HepG2 (cell line): ENCODE measurements around the gene BRINP1. TPM values are rescaled to one million over a fixed set of nuclear protein-coding genes. Genes with fewer than 3 reads are reported as not detected.

Experiments
- IRX3 ChIP-seq: sonication (generic); formaldehyde crosslinking; IDR thresholded peaks from 2 replicates; pipeline ENCODE4 v1.8.1; 2023; ENCODE audit warnings: mild to moderate bottlenecking, low read depth, missing genetic modification reagents, borderline replicate concordance
- MYC ChIP-seq: sonication (generic); formaldehyde crosslinking; IDR thresholded peaks from 2 replicates; pipeline ENCODE4 v1.9.0; 2021; ENCODE audit warnings: missing genetic modification reagents, borderline replicate concordance
- SALL1 ChIP-seq: sonication (generic); formaldehyde crosslinking; IDR thresholded peaks from 2 replicates; pipeline ENCODE4 v1.8.0; 2022; ENCODE audit warnings: mild to moderate bottlenecking, missing genetic modification reagents
- polyA plus RNA-seq, 8 experiments: library from polyadenylated mRNA; depleted of rRNA in 3 of 8; stranded (reverse) in 7 of 8; unstranded in 1 of 8; fragments of >200 nt; fragmentation: Illumina TruSeq in 4 of 8; extraction: Trizol in 4 of 8; gene quantifications; 2 replicates each; pipeline versions ENCODE4 v1.2.1 to v1.2.3, GENCODE V29; 2011 to 2016; ENCODE audit warnings: low read depth in 4 of 8, missing spikeins in 1 of 8, mixed read lengths in 1 of 8; ENCODE audit not compliant: insufficient read depth in 1 of 8
- total RNA-seq, 5 experiments: library from RNA; depleted of rRNA; stranded (reverse); fragments of >200 nt; fragmentation: Illumina TruSeq; extraction: Trizol; gene quantifications; 2 replicates each; pipeline ENCODE4 v1.2.3, GENCODE V29; 2016; ENCODE audit warnings: low read depth in 1 of 5
- TF ChIP-seq, protein P1 (sequence below), 2 experiments: fragments of 450-650 bp in 1 of 2; sonication (generic) in 1 of 2; formaldehyde crosslinking; IDR thresholded peaks; 2 replicates each; pipeline versions ENCODE4 v1.5.0 to v1.8.0; 2020 to 2022; ENCODE audit warnings: mild to moderate bottlenecking in 1 of 2, missing genetic modification reagents in 1 of 2
- TF ChIP-seq, protein P2 (sequence below): sonication (generic); formaldehyde crosslinking; IDR thresholded peaks from 2 replicates; pipeline ENCODE4 v1.5.1; 2020; ENCODE audit warnings: mild to moderate bottlenecking, missing genetic modification reagents, moderate library complexity
- TF ChIP-seq, protein P3 (sequence below): sonication (generic); formaldehyde crosslinking; IDR thresholded peaks from 2 replicates; pipeline ENCODE4 v1.4.0; 2020; ENCODE audit warnings: mild to moderate bottlenecking, missing genetic modification reagents
- TF ChIP-seq, protein P4 (sequence below): IDR thresholded peaks from 2 replicates; pipeline ENCODE4 v1.6.1; 2016; ENCODE audit warnings: missing compliant biosample characterization, missing genetic modification reagents, borderline replicate concordance
- TF ChIP-seq, protein P5 (sequence below): IDR thresholded peaks from 2 replicates; pipeline ENCODE4 v1.6.1; 2018; ENCODE audit warnings: missing genetic modification reagents, mild to moderate bottlenecking, missing compliant biosample characterization
- TF ChIP-seq, protein P6 (sequence below): sonication (generic); formaldehyde crosslinking; IDR thresholded peaks from 2 replicates; pipeline ENCODE4 v1.5.0; 2020; ENCODE audit warnings: mild to moderate bottlenecking, missing genetic modification reagents

Gene BRINP1
- total and polyA plus RNA-seq, 2 of the 13 experiments (the other 11 are each of a cell fraction or from before 2014, with no cell fraction given), result not detected

DNA sequence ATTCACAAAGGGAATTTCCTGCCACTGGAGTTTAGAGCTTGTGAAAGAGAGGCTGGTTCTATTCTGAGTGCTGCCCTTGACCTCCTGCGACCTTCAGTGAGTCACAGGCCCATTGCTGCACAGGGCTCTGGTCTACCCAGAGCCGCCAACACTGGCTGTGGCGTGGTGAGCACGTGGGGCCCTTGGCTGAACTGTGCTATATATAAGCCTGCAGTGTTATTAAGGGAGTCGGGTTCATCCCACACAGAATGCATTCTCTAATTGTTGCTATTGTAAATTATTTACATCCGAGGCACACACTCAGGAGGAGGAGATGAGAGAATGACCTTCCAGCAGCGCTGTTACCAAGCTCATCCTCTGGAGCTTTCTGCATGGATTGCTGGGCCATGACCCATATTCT, 47.1 kb downstream of the BRINP1 start (continued):
- no peak for TF ChIP-seq IRX3
- TF ChIP-seq, protein P1, sequence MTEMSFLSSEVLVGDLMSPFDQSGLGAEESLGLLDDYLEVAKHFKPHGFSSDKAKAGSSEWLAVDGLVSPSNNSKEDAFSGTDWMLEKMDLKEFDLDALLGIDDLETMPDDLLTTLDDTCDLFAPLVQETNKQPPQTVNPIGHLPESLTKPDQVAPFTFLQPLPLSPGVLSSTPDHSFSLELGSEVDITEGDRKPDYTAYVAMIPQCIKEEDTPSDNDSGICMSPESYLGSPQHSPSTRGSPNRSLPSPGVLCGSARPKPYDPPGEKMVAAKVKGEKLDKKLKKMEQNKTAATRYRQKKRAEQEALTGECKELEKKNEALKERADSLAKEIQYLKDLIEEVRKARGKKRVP (CRISPR knock-in tag; IDR thresholded peaks at IDR 0.05), result peak in 1 of 2 experiments; percentile 33; a peak in 1 of 4 replicates
- TF ChIP-seq, protein P2, sequence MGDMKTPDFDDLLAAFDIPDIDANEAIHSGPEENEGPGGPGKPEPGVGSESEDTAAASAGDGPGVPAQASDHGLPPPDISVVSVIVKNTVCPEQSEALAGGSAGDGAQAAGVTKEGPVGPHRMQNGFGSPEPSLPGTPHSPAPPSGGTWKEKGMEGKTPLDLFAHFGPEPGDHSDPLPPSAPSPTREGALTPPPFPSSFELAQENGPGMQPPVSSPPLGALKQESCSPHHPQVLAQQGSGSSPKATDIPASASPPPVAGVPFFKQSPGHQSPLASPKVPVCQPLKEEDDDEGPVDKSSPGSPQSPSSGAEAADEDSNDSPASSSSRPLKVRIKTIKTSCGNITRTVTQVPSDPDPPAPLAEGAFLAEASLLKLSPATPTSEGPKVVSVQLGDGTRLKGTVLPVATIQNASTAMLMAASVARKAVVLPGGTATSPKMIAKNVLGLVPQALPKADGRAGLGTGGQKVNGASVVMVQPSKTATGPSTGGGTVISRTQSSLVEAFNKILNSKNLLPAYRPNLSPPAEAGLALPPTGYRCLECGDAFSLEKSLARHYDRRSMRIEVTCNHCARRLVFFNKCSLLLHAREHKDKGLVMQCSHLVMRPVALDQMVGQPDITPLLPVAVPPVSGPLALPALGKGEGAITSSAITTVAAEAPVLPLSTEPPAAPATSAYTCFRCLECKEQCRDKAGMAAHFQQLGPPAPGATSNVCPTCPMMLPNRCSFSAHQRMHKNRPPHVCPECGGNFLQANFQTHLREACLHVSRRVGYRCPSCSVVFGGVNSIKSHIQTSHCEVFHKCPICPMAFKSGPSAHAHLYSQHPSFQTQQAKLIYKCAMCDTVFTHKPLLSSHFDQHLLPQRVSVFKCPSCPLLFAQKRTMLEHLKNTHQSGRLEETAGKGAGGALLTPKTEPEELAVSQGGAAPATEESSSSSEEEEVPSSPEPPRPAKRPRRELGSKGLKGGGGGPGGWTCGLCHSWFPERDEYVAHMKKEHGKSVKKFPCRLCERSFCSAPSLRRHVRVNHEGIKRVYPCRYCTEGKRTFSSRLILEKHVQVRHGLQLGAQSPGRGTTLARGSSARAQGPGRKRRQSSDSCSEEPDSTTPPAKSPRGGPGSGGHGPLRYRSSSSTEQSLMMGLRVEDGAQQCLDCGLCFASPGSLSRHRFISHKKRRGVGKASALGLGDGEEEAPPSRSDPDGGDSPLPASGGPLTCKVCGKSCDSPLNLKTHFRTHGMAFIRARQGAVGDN (CRISPR knock-in tag), result peak; percentile 74
- TF ChIP-seq, protein P3, sequence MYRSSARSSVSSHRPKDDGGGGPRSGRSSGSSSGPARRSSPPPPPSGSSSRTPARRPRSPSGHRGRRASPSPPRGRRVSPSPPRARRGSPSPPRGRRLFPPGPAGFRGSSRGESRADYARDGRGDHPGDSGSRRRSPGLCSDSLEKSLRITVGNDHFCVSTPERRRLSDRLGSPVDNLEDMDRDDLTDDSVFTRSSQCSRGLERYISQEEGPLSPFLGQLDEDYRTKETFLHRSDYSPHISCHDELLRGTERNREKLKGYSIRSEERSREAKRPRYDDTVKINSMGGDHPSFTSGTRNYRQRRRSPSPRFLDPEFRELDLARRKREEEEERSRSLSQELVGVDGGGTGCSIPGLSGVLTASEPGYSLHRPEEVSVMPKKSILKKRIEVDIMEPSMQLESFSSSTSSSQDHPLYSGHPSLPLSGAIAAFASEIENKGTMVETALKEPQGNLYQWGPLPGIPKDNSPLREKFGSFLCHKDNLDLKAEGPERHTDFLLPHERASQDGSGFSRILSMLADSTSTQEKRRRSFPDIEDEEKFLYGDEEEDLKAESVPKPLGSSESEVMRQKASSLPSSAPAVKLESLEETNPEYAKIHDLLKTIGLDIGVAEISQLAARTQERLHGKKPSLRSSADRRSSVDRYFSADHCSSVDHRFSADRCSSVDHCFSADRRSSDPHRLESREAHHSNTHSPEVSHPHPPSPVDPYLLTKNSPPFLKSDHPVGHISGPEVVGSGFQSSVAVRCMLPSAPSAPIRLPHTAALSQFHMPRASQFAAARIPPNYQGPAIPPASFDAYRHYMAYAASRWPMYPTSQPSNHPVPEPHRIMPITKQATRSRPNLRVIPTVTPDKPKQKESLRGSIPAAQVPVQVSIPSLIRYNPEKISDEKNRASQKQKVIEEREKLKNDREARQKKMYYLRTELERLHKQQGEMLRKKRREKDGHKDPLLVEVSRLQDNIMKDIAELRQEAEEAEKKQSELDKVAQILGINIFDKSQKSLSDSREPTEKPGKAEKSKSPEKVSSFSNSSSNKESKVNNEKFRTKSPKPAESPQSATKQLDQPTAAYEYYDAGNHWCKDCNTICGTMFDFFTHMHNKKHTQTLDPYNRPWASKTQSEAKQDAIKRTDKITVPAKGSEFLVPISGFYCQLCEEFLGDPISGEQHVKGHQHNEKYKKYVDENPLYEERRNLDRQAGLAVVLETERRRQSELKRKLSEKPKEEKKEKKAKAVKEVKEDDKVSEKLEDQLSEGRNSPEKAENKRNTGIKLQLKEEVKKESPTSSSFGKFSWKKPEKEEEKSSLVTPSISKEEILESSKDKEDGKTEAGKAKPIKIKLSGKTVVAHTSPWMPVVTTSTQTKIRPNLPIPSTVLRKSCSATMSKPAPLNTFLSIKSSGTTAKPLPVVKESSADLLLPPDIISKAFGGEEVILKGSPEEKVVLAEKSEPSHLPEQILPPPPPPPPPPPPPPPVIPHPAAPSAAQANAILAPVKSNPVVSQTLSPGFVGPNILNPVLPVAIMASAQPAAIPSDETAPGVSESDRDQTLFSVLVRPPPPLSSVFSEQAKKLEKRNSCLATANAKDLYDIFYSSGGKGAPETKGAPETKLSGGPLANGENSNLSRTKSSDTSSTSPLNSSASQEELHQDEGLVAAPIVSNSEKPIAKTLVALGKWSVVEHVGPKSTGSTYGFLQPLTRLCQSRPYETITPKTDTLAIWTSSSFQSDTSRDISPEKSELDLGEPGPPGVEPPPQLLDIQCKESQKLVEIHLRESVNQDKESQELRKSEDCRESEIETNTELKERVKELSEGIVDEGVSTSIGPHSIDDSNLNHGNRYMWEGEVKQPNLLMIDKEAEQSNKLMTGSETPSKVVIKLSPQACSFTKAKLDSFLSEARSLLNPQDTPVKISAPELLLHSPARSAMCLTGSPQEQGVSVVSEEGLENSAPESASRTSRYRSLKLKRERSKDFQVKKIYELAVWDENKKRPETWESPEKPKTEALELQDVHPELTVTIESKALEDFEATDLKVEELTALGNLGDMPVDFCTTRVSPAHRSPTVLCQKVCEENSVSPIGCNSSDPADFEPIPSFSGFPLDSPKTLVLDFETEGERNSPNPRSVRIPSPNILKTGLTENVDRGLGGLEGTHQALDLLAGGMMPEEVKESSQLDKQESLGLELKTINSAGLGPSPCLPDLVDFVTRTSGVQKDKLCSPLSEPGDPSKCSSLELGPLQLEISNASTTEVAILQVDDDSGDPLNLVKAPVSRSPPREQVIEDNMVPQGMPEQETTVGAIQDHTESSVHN, result no peak
- peak; percentile 41; the same call in 1 of the 2 replicates for TF ChIP-seq MYC
- TF ChIP-seq SALL1 (CRISPR knock-in tag), result peak; percentile 48
- TF ChIP-seq, protein P4, sequence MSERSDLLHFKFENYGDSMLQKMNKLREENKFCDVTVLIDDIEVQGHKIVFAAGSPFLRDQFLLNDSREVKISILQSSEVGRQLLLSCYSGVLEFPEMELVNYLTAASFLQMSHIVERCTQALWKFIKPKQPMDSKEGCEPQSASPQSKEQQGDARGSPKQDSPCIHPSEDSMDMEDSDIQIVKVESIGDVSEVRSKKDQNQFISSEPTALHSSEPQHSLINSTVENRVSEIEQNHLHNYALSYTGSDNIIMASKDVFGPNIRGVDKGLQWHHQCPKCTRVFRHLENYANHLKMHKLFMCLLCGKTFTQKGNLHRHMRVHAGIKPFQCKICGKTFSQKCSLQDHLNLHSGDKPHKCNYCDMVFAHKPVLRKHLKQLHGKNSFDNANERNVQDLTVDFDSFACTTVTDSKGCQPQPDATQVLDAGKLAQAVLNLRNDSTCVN (CRISPR knock-in tag), result 0 out of 2 replicates have a peak, but pooled peaks have one; percentile 54
- TF ChIP-seq, protein P5, sequence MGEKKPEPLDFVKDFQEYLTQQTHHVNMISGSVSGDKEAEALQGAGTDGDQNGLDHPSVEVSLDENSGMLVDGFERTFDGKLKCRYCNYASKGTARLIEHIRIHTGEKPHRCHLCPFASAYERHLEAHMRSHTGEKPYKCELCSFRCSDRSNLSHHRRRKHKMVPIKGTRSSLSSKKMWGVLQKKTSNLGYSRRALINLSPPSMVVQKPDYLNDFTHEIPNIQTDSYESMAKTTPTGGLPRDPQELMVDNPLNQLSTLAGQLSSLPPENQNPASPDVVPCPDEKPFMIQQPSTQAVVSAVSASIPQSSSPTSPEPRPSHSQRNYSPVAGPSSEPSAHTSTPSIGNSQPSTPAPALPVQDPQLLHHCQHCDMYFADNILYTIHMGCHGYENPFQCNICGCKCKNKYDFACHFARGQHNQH, result peak; percentile 35; the same call in 1 of the 2 replicates
- TF ChIP-seq, protein P6, sequence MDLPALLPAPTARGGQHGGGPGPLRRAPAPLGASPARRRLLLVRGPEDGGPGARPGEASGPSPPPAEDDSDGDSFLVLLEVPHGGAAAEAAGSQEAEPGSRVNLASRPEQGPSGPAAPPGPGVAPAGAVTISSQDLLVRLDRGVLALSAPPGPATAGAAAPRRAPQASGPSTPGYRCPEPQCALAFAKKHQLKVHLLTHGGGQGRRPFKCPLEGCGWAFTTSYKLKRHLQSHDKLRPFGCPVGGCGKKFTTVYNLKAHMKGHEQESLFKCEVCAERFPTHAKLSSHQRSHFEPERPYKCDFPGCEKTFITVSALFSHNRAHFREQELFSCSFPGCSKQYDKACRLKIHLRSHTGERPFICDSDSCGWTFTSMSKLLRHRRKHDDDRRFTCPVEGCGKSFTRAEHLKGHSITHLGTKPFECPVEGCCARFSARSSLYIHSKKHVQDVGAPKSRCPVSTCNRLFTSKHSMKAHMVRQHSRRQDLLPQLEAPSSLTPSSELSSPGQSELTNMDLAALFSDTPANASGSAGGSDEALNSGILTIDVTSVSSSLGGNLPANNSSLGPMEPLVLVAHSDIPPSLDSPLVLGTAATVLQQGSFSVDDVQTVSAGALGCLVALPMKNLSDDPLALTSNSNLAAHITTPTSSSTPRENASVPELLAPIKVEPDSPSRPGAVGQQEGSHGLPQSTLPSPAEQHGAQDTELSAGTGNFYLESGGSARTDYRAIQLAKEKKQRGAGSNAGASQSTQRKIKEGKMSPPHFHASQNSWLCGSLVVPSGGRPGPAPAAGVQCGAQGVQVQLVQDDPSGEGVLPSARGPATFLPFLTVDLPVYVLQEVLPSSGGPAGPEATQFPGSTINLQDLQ (CRISPR knock-in tag), result no peak
